Femur (tissue), 1 donor: ENCODE results near the gene FETUB.
"Not testable (repeated sequence)": the region's sequence is repeated elsewhere in the genome, so short reads cannot be mapped to it uniquely, and the experiment has no call there.

Experiments
- DNase-seq: peaks from one replicate; pipeline ENCODE4 v3.0.0-alpha.2; 2017

FETUB gene

DNA sequence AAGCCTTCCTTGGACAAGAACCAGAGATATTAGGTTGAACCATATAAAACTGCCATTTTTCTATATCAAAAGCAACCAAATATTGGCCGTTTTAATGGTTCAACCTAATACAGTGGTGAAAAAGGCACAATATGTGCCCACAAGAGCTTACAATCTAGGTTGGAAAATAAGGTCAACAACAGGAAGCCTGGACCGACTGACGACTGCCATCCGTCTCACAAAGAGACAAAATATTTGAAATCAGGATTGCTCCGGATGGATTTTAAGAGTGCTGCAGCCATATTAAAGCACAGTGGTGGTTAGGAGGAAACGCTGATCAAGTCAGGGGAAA lies 26.0 kb upstream of the FETUB start:
- no peak for DNase-seq

DNA sequence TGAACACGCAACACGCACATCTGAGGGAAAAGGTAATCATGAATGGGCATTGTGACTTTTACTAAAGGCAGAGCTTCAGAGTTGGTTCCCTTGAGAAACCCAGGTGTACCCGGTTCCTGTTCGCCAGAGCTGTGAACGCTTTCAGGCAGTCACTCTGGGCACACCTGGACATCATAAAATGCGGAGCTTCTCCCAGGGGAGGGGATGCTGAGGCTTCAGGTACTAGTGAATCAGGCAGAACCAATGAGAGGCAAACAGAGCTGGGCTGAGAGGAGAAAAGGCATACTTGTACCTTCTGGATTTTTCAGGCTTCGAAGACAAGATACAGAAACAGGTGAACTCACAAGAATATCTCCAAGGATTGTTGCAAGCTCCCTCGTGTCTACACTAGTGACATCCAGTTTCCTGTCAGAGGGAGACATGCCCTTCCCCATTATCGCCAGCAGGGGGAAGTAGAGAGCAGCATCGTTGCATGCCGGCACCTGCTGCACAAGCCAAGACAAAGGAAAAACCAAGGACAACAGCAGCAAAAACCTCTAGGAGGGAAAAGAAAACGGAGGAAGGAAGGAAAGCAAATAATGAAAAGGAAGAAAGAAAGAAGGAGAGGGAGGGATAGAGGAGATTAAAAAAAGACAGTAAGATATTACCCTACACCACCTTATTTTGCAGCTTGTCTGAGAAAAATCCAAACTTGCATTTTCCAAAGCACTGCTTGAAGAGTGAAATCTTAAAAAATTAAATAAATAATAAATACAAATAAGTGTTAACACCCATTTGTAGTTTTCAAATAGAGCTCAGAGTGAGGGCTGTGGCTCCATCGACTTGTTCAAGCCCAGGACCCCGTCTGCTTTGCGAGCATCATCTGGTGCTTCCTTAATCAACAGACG lies 25.4 kb upstream of the FETUB start:
- peak; percentile 82 for DNase-seq

DNA sequence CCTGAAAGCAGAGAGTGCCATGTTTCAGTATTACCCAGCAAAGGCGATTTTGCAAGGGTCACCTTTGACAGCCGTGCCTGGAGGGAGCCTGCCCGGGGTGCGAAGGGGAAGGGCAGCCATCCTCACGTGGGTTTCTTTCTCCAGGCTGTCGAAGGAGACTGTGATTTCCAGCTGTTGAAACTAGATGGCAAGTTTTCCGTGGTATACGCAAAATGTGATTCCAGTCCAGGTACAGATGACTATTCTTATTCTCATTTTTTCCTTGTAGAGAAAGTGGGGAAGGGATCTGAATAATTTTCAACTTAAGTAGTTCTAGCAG lies 23.9 kb upstream of the FETUB start:
- no peak for DNase-seq

DNA sequence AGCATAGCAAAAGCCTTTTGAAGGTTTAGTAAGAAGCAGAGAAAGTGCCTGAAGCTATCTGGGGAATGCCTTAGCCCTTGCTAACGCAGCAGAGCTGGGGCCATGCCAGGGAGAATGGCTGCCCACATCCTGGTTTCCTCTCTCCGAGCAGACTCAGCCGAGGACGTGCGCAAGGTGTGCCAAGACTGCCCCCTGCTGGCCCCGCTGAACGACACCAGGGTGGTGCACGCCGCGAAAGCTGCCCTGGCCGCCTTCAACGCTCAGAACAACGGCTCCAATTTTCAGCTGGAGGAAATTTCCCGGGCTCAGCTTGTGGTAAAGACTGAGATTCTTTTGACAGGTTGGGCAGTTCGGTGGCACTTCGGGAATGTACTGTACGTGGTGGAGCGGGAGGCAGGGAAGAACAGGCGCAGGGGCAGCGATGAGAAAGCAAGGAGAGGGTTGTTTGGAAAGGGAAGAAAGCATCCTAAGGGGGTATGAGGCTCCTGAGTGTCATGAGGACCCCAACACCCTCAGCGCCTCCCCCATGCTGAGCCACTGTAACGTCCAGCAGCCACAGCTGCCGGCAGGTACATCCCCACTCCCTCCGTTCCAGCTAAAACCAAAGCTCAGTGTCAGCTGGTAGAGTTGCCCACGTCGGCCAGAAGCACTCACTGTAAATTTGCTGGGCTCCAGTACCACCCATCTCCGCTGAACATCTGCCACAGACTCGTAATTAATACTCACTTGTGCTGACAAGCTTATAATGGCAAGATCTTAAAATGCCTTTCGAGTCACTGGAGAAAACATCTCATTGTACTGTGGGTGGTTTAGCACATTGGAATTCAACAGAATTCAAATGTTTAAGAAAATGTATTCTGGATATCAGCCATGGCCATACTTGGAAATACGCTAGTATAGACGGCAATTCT lies 22.9 kb upstream of the FETUB start:
- DNase-seq, result peak; percentile 80

DNA sequence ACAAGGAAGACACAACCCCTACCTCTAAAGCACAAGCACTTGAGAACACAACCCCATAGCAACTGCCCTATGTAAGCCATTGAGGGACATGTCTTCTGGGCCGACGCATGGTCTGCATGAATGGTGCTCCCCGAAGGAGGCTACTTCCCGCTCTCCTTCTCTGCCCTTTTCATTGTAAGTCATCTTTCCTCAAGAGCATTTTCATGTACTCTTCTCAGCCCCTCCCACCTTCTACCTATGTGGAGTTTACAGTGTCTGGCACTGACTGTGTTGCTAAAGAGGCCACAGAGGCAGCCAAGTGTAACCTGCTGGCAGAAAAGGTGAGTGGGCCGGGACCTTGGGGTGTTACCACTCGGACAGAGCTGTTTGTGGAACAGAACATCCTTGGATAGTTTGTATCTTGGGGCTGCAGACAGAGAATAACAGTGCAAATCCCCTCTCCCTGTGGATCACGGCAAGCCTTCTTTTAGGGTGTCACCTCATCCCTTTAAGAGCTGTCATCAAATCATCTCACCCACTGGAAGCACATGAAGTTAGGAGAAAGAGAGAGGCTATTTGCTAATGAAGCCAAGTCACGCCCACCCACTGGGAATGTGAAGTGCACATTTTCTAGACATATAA lies 21.8 kb upstream of the FETUB start:
- no peak for DNase-seq

DNA sequence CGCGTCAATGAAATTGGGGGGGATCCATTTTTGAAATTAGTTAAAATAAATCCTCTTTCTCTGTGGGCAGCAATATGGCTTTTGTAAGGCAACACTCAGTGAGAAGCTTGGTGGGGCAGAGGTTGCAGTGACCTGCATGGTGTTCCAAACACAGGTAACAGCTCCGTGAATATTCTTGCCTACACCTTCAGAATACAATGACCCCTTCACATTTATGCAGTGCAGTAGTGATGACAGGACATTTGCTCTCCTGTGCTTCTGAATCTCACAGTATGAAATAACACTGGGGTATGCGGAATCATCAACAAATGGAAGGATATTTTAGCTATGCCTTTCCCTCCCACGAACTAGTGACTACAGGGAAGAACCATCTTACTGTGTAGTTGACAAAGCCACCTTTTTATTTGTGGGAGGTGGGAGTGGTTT lies 20.4 kb upstream of the FETUB start:
- DNase-seq, result no peak

DNA sequence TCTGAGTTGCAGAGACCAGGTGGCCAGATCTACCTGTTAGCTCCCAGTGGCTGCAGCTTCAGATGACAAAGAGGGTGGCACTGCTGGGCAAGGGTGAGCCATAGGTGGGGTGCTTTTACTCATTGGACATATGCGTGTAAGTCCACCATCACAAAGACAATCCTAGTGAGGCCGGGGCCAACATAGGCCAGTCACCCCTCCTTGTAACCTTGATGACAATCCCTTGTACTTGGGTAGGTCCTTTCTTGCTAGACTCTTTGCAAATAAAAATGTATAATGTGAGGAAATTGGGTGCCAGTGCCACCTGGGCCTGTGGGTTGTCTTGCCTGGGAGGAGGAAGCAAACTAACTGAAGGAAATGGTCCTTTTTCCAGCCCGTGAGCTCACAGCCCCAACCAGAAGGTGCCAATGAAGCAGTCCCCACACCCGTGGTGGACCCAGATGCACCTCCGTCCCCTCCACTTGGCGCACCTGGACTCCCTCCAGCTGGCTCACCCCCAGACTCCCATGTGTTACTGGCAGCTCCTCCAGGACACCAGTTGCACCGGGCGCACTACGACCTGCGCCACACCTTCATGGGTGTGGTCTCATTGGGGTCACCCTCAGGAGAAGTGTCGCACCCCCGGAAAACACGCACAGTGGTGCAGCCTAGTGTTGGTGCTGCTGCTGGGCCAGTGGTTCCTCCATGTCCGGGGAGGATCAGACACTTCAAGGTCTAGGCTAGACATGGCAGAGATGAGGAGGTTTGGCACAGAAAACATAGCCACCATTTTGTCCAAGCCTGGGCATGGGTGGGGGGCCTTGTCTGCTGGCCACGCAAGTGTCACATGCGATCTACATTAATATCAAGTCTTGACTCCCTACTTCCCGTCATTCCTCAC lies 19.7 kb upstream of the FETUB start:
- DNase-seq, result no peak

DNA sequence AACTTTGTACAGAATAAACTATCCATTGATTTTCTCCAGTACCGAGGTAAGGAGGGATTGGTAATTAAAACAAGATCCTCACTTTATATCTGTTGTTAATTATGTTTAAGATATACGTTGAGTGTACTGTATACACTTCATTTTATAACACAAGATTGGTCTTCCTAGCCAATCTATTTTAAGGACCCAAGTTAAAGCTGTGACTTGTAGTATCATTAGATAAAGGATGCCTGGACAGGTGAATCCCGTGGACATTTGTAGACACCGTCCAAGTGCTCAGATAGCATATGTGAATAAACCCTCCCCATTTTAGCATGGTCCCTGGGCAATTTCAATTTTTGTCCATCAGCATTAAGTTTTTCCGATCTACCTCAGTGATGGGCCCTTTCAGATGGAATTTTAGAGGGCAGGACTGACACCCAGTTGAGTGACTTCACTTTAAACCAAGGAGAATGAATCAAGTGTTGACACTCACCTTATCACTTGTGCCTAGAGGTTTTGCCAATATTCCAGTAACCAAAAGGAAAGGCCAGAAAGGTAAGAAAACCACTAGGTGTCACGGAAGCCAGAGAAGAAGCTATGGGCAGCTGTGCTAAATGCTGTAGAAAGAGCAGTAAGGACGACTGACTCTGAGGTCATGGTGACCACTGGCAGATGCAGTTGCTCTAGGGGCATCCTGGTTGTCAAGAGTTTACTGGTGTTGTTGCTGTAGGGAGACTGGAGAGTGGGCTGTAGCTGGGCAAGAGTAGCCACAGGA lies 18.1 kb upstream of the FETUB start:
- DNase-seq, result no peak

DNA sequence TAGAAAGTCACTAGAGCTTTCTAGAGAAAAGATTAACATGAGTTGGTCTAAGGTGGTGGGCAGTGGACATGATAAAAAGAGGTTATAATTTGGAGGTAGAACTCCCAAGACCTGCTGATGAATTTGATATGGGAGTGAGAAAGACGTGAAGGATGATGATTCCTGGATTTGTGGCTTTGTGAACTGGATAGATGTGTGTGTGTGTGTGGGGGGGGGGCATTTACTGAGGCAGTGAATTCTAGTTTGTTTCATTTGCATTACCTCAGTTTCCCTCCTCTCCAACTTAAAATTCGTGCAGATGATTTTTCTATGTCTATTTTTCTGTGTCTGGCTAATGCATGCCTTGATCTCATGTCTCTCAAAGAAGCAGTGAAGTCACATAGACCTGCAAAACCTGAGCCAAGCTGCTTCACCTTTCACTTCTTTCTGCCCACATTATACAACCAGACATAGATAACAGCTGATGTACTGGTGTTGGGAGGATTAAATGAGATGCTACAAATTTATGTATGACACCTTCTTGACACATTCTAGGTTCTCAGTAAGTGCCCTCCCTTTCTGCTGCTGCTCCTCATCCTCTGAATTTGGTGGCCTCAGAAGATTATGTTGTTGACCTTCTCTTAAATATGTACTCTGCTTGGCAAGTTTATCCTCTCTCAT lies 17.4 kb upstream of the FETUB start:
- no peak for DNase-seq

DNA sequence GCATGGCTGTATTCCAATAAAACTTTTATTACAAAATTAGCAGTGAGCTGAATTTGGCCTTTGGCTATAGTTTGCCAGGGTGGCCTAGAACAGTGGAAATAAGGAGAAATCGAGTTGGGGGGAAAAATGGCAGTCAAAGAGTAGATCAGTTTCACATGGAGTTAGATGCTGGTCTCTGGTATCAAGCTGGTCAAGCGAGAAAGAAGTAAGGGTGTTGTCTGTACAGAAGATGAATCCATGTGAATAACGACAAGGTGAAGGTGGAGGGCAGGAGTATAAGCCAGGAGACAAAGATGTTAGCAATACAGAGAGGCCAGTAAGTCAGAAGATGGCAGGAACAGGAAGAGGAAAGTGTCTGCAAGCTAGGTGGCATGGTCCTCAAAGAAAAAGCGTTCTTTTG lies 15.6 kb upstream of the FETUB start:
- no peak for DNase-seq

DNA sequence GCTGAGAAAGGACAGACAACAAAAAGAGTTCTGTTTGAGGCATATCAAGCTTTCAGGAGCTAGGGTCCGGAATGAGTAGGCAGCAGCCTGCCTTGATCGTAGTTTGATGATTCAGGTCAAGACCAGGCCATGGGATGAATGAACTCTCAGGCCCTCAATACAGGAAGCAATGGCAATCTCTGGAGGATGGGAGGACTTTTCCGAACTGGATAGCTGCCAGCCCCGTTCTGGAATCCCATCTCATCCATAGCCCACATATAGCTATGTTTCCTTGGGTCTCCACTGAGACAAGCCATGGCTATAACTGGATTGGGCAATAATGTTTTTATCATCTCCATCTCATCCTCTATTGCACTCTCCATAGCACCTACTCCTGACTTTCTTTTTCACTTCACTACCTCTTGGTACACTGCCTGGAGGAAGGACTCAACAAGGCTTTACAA lies 14.6 kb upstream of the FETUB start:
- DNase-seq, result no peak

DNA sequence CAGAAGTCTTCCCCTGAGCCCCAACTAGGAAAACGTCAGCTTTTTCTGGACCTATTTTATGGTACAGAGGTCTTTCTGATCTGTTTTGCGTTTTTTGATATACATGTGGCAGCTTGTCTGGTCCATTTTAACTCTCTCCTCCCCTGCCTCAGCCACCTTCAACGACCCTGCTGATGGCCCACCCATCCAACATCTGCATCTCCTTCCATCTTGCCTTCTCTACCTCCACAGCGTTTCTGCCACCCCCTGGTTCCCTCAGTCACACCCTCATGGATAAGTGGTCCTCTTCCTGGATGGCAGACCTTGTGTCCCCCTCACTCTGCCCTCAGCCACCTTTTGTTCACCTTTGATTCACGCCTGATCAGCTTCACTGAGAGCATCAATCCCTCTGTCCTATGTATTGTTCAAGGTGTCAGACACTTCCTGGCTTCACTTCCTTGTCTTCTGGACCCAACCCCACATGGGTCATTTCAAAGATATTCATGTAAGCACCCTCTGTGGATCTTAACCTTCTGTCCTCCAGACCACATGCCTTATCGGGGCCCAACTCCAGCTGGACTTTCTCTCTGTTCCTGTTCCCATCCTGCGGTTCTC lies 13.8 kb upstream of the FETUB start:
- no peak for DNase-seq

DNA sequence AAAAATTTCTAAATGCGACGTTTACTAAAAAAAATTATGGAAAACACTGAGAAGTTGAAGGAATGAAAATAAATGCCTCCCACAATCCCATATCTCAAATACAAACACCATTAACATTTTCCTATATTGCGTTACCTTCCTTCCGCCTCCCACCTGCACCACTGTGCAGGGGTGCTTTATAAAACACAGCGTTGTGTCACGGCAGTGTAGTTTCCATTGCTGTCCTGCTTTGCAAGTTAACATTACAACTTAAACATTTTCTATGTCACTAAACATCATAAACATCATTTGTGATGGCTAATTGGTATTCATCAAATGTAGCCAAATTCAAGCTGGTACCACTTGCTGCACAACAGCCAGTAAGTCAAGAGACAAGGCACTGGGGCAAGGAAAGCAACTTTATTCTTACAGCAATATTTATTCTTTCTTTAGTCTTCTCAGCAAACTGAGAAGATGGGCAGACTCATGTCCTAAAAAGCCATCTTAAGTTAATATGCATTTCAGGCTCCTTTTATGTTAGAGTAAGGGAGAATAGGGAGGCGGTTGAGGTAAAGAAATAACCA lies 12.3 kb upstream of the FETUB start:
- DNase-seq, result no peak

DNA sequence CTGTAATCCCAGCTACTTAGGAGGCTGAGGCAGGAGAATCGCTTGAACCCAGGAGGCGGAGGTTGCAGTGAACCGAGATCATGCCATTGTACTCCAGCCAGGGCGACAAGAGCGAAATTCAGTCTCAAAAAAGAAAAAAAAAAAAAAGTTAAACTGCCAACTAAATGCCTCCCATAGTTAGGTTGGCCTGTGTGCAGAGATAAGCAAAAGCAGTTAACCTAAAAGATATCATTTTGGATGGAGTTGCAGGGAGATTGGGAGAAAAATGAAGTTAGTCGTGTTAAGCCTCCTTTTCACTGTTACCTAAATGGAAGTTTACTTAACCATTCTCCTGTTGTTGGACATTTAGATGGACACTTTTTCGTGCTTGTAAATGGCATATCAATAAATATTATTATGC lies 11.4 kb upstream of the FETUB start:
- DNase-seq, result no peak

DNA sequence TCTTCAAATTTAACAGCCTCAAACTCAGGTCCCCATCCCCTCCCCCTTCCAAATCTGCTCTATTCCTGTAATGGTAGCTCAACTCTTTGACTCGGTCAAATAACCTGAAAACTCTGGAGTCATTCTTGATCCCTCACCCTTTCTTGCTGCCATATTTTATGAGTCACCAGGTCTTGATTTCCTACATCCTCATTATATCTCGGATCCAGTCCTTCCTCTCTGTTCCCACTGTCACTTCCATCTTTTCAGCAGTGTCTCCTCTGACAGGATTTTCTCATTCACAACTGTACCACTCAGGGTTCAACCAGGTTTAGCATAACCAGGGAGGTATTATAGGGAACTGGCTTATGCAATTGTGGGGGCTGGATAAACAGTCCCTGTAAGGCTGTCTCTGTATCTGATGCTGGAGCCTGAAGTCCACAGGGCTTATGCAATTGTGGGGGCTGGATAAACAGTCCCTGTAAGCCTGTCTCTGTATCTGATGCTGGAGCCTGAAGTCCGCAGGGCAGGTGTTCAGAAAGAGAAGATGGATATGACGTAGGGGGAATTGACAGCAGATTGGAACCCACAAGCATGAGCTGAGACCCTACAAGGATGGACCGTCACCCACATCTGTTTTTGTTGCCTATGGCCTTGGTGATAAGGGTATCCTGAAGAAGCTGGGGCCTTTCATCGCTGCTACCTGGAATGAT lies 9.1 kb upstream of the FETUB start:
- DNase-seq, result no peak

DNA sequence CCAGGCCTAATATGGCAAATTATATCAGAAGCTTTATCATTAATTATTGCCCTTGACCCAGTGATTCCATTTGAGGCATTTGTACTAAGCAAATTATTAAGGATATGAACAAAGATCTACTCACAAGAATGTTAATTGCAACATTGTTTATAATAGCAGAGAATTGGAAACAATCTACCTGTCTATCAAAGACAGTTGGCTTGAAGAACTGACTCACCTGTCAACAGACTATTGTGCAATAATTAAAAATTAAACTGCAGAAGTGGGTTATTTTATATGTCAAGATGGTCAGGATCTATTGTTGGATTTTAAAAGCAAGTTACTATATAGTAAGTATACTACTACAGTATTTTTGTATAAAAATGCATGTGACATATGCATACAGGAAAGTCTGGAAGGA lies 6.7 kb upstream of the FETUB start:
- DNase-seq, result no peak

DNA sequence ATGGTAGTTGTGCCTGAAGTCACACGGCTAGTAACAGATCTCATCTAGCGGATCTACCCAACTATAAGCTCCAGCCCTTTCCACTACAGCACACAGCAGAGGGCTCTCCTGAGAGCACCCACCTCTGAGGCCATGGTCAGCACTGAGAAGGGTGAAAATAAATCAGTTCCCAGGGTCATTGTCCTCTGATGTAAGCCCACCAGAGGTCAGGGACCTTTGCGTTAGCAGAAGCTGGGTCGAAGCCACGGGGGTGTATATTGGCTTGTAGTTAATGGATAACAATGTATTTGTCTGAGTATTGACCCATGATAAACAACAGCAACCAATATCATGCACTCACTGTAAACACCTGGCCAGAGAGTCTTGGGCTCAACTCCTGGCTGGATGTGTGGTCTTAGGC lies 6.0 kb upstream of the FETUB start:
- DNase-seq, result not testable (repeated sequence)

DNA sequence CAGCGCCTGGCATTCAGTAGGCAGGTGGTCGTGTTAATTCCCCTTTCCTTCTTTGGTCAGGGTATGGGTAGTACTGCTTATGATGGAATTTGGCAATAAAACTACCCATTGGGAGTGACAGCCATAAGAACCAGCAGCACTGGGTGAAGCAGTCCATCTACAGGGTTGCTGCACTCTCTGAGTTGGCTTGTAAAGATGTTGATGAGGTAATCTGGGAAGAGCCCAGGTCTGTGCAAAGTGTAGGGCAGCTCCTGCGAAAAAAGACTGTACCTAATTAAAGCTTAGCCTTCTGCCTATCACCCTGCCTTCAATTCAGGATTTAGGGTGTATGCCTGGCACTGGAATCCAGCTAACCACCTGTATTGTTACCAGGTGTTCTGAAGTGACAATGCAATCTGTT lies 4.7 kb upstream of the FETUB start:
- DNase-seq, result no peak

DNA sequence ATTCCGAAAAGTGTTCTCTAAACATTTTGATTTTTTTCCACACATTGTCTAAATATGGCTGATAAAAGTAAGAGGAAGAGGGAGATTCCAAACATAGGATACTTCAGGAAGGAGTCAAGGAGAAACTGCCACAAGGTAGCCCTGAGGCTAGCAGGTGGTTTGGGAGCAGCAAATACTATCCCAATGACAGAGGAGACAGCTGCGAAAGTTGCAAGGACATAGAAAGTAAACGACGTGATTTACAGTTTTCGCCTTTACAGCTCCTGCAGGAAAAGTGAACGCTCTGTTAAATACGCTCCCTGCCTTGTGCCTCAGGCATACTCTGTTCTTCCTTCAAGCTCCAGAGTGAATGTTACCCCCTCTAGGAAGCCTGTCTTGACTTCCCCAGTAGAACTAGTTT lies 3.7 kb upstream of the FETUB start:
- DNase-seq, result no peak

DNA sequence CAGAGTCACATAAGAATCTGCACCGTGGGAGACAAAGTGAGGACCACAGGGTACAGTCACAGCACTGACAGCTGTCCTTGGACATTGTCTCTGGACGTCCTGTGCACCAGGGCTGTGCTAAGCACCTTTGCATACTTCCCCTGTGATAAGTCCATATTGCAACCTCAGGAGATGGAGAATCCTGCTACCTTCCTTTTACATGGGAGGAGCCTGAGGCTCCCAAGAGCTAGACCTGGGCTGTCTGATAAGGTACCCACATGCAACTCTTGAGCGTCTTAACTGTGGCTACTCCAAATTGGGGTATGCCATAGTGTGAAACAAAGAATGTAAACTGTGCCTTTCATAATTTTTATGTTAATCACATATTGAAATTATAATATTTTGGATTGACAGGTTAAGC lies 2.5 kb upstream of the FETUB start:
- DNase-seq, result no peak
